HG02973 (cell line): Measurements from ENCODE around the gene UXS1.

Source experiments
- ATAC-seq: cut with Tn5 transposase; IDR thresholded peaks from one replicate; pipeline ENCODE4 v1.9.1; 2021; ENCODE audit warnings: moderate library complexity; ENCODE audit not compliant: unreplicated experiment

The UXS1 gene

GRCh38 chr2:106189764-106190468, 4.2 kb downstream of the UXS1 start:
- no peak for ATAC-seq

- ATAC-seq, result no peak
These were observed 4.8 kb downstream of the UXS1 start for GRCh38 chr2:106189325-106189724.

- no peak for ATAC-seq
These were observed 6.7 kb downstream of the UXS1 start for GRCh38 chr2:106187273-106187891.

GRCh38 chr2:106185475-106186184, 8.5 kb downstream of the UXS1 start:
- no peak for ATAC-seq

- no peak for ATAC-seq
These were observed 9.2 kb downstream of the UXS1 start for GRCh38 chr2:106184857-106185256.

GRCh38 chr2:106184394-106184793, 9.7 kb downstream of the UXS1 start:
- no peak for ATAC-seq

- no peak for ATAC-seq
These were observed 10.9 kb downstream of the UXS1 start for GRCh38 chr2:106183101-106183696.

- ATAC-seq, result no peak
These were observed 13.0 kb downstream of the UXS1 start for GRCh38 chr2:106181064-106181463.

GRCh38 chr2:106180602-106181001, 13.5 kb downstream of the UXS1 start:
- ATAC-seq, result no peak

- no peak for ATAC-seq
These were observed 15.4 kb downstream of the UXS1 start for GRCh38 chr2:106178716-106179115.

- ATAC-seq, result no peak
These were observed 16.5 kb downstream of the UXS1 start for GRCh38 chr2:106177581-106177980.

- ATAC-seq, result no peak
These were observed 17.5 kb downstream of the UXS1 start for GRCh38 chr2:106176446-106177099.

- no peak for ATAC-seq
These were observed 18.8 kb downstream of the UXS1 start for GRCh38 chr2:106175086-106175850.

- no peak for ATAC-seq
These were observed 20.0 kb downstream of the UXS1 start for GRCh38 chr2:106174056-106174455.

- ATAC-seq, result no peak
These were observed 21.5 kb downstream of the UXS1 start for GRCh38 chr2:106172649-106173048.

- ATAC-seq, result no peak
These were observed 25.4 kb downstream of the UXS1 start for GRCh38 chr2:106168657-106169056.

GRCh38 chr2:106167067-106167466, 27.0 kb downstream of the UXS1 start:
- no peak for ATAC-seq

- no peak for ATAC-seq
These were observed 28.5 kb downstream of the UXS1 start for GRCh38 chr2:106165561-106165960.

- ATAC-seq, result no peak
These were observed 29.1 kb downstream of the UXS1 start for GRCh38 chr2:106165029-106165428.

- no peak for ATAC-seq
These were observed 30.1 kb downstream of the UXS1 start for GRCh38 chr2:106163948-106164545.
